MM.1S (cell line): ENCODE data around the gene TMEM174.

Source experiments
- CTCF ChIP-seq: fragments of 300-600 bp; sonication (generic); IDR thresholded peaks from 2 replicates; pipeline ENCODE4 v1.5.1; 2016; ENCODE audit warnings: antibody characterized with exemption, low read length, mixed read lengths
- EZH2 ChIP-seq: fragments of 300-600 bp; sonication (generic); optimal IDR thresholded peaks from 2 replicates; pipeline ENCODE3; 2017; ENCODE audit warnings: low read depth, mild to moderate bottlenecking, antibody characterized with exemption, low read length, mixed read lengths
- EZH2phosphoT487 ChIP-seq: fragments of 300-600 bp; sonication (generic); IDR thresholded peaks from 2 replicates; pipeline ENCODE4 v1.6.1; 2018; ENCODE audit warnings: antibody characterized with exemption, low read length

- TF ChIP-seq CTCF: no peak
- TF ChIP-seq EZH2: no peak
- TF ChIP-seq EZH2phosphoT487: no peak
These were observed 42.2 kb upstream of the TMEM174 start for GRCh38 chr5:73130811-73131210.
